GM18508 (cell line): ENCODE results near the gene PARD6G.

Experiments
- ATAC-seq: cut with Tn5 transposase; IDR thresholded peaks from one replicate; pipeline ENCODE4 v1.9.1; 2021; ENCODE audit warnings: moderate number of reproducible peaks; ENCODE audit not compliant: insufficient read depth, unreplicated experiment

PARD6G gene

DNA sequence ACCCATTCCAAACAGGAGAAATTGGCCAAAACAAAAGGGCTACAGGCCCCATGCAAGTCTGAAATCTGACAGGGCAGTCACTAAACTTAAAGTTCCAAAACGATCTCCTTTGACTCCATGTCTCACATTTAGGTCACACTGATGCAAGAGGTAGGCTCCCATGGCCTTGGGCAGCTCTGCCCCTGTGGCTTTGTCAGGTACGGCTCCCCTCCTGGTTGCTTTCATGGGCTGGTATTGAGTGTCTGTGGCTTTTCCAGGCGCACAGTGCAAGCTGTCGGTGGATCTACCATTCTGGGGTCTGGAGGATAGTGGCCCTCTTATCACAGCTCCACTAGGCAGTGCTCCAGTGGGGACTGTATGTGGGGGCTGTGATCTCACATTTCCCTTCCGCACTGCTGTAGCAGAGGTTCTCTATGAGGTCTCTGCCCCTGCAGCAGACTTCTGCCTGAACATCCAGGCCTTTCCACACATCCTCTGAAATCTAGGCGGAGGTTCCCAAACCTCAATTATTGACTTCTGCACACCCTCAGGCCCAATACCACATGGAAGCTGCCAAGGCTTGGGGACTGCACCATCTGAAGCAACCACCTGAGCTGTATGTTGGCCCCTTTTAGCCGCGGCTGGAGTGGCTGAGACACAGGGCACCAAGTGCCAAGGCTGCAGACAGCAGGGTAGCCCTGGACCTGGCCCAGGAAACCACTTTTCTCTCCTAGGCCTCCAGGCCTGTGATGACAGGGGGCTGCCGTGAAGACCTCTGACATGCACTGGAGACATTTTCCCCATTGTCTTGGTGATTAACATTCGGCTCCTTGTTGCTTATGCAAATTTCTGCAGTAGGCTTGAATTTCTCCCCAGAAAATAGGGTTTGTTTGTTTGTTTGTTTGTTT lies 28.7 kb downstream of the PARD6G start:
- no peak for ATAC-seq

- ATAC-seq: peak; percentile 40
Measured at GRCh38 chr18:80213182-80213581, 34.1 kb downstream of the PARD6G start.

- ATAC-seq: peak; percentile 46
Measured at GRCh38 chr18:80210312-80211083, 36.8 kb downstream of the PARD6G start.

DNA sequence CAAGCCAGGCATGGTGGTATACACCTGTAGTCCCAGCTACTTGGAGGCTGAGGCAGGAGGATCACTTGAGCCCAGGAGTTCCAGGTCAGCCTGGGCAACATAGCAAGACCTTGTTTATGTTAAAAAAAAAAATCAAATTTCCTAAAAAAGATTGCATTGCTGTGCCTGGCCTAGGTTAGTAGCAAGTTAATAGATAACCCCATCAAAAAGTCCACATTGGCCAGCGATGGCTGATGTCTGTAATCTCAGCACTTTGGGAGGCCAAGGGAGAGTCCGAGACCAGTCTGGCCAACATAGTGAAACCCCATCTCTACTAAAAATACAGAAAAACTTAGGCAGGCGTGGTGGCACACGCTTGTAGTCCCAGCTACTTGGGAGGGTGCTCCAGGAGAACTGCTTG lies 38.7 kb downstream of the PARD6G start:
- ATAC-seq: no peak

- no peak for ATAC-seq
Measured at GRCh38 chr18:80205294-80205693, 42.0 kb downstream of the PARD6G start.

DNA sequence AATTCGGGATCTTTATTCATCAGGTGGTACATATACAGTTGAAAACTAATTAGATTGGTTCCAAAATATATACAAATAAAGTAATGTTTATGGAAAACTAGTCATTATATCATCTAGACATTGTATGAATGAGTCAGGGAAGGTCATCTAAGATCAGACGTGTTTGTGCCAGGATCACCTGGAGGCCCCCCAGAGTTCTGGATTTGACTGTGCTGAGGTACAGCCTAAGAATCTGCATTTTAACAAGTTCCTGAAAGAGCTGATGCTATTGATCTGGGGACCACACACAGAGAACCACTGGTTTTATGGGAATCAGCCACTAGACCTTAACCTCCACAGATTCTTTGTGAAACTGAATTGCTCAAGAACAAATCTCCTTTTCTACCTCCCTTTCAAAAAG lies 43.2 kb downstream of the PARD6G start:
- no peak for ATAC-seq

DNA sequence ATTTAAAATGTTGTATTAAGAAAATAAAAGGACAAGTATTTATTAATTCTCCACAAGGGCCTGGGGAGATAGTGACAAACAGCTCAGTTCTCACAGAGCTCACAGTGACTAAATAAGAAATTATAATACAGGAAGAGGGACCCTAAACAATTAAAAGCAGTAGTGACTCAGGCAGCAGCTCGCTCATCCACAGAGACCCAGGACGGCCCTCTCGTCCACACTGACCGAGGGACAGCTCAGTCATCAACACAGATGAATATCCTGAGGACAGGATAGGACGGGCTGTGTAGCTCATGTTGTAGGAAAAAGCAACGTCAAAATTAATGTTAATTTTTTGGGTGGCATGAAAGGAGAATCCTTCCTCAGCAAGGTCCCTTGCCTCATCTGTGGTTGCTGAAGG lies 44.1 kb downstream of the PARD6G start:
- ATAC-seq: no peak

DNA sequence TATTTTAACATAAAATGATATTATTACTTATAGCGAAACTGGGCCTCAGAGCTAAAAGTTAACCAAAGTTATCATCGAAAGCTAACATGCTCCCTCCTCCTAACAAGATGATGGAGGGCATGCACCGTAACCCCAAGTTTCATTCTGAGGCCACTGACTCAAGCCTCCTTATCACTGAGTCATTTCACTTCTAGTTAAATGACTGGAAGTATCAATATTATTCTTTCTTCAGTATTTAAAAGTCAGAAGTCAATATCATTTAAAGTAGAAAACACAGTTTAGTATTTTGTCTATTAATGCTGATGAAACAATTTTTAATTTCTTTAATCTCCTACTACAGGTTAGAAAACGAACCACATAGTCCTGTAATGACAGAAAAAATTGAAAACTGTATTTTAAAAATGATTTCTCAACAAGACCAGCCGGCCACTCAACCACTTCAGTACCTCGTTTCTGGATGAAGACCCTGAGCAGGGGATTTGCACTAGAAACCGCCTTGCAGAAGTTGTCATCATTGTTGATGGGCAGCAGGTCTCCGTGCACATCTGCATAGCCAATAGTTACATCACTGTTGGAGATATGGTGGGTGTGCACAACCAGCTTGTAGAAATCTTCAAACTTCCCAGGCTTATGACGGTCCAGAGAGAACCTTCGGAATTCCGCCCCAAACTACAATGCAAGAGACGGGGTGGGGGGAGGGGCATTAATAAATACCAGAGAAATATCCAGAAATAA lies 44.9 kb downstream of the PARD6G start:
- ATAC-seq: peak; percentile 73

DNA sequence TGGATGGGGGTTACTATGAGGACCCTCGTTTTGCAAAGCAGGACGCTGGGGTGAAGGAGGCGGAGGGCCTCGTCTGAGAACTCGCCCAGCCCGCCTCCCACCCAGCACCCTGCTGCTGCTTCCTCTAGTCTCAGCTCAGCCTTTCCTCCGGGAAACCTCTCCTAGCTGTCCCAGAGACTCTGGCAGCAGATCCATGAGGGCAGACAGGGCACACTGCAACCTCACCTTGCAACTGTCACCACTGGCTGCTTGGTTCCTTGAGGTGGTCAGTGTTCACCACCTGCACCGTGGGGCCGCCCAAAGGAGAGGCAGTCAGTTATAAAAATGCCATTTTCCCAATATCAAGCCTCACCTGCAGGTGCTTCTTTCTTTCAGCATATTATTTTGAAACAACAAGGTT lies 45.6 kb downstream of the PARD6G start:
- peak; percentile 4 for ATAC-seq

DNA sequence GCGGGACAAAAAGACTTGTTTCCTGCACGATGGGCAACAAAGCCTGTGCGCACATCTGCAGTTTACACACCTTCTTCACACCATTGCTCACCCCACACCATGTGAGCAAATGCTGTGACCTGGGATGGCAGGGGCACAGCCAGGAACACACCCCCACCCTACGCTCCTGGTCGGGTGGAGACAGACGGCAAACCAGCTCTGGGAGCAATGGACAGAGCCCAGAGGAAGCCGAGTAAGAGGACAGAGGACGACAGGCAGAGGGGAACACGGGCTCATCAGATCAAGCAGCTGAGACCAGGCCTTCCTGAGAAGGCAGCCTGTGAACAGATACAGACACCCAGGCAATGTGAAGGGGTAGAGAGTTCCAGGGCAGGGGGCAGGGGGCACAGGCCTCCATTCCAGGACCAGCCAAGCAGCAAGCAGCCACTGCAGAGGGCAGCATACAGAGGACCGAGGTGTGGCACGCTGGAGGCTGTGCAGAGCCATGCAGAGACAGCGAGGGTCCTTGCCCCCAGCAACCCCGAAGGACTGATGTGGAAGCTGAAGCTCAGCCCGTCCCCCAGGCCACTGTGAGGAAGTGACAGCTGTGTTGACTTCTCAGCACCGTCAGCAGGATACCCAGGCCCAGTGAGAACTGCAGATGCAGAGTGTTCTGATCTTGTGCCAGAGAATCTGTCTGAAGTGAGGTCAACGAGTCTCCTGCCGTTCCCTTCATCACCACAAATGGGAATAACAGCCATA lies 46.2 kb downstream of the PARD6G start:
- ATAC-seq: no peak

- no peak for ATAC-seq
Measured at GRCh38 chr18:80200171-80200931, 47.0 kb downstream of the PARD6G start.

- no peak for ATAC-seq
Measured at GRCh38 chr18:80198994-80199748, 48.1 kb downstream of the PARD6G start.

- no peak for ATAC-seq
Measured at GRCh38 chr18:80198391-80198790, 48.9 kb downstream of the PARD6G start.

GRCh38 chr18:80197528-80197927 lies 49.8 kb downstream of the PARD6G start:
- ATAC-seq: no peak

- ATAC-seq: no peak
Measured at GRCh38 chr18:80196528-80197320, 50.6 kb downstream of the PARD6G start.

GRCh38 chr18:80194874-80195570 lies 52.3 kb downstream of the PARD6G start:
- peak; percentile 66 for ATAC-seq

DNA sequence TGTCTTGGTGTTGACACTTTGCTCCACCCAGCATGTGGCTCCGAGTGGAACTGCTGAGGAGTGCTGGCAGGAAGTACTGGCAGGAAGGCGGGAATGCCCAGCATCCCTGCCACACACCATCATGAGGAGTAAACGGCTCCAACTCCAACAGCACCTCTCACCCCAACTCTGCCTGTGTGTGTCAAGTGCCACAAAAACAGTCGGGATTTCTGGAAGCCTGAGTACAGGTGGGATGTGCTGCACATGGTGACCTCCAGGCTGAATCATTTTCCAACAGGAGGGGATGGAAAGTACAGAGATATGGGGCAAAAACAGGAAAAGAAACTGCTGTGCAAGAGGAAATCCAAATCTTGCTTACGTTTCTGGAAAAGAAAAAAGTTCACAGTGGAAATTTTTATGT lies 53.6 kb downstream of the PARD6G start:
- ATAC-seq: no peak
